Muscle layer of colon (tissue), 2 donors: ENCODE data around the gene MYO3B.

ENCODE experiments used
- H3K27ac ChIP-seq: one replicate; pipeline ENCODE4 v1.7.0; 2013; ENCODE audit warnings: low read depth, mild to moderate bottlenecking, low read length, moderate library complexity
- H3K27me3 ChIP-seq, 2 donors: one replicate each; pipeline ENCODE4 v1.7.0; 2013; ENCODE audit warnings: low read length in 2 of 2, mild to moderate bottlenecking in 2 of 2; ENCODE audit not compliant: insufficient read depth in 2 of 2, control insufficient read depth in 1 of 2
- H3K36me3 ChIP-seq: one replicate; pipeline ENCODE4 v1.7.0; 2013; ENCODE audit warnings: mild to moderate bottlenecking, low read length; ENCODE audit not compliant: insufficient read depth
- H3K4me1 ChIP-seq: one replicate; pipeline ENCODE4 v1.7.0; 2013; ENCODE audit warnings: mild to moderate bottlenecking, low read length; ENCODE audit not compliant: insufficient read depth
- H3K4me3 ChIP-seq, 2 donors: one replicate each; pipeline ENCODE4 v1.7.0; 2013; ENCODE audit warnings: low read length in 2 of 2, low read depth in 1 of 2, mild to moderate bottlenecking in 1 of 2, moderate library complexity in 1 of 2
- H3K9ac ChIP-seq: one replicate; pipeline ENCODE4 v1.7.0; 2013; ENCODE audit warnings: low read length
- H3K9me3 ChIP-seq: one replicate; pipeline ENCODE4 v1.7.0; 2013; ENCODE audit warnings: mild to moderate bottlenecking, low read length
- donor health status: abdominal sarcoma.
- donor health status: Adenocarcinoma of cecum.

MYO3B gene

GRCh38 chr2:170573671-170574070 is 395.7 kb downstream of the MYO3B start:
- Histone ChIP-seq H3K36me3 (no peaks in the 10 kb centered on the region), H3K9ac (no peak overlapping the region), H3K27ac (no peak overlapping the region), H3K27me3 (no peaks in the 10 kb centered on the region), H3K9me3 (no peaks in the 10 kb centered on the region), H3K4me1 (no peaks in the 10 kb centered on the region), H3K4me3 (no peak overlapping the region)

GRCh38 chr2:170576296-170576695 is 398.3 kb downstream of the MYO3B start:
- no peak overlapping the region for H3K4me3 ChIP-seq
- H3K27ac ChIP-seq: no peak overlapping the region
- no peaks in the 10 kb centered on the region for H3K27me3 ChIP-seq
- no peaks in the 10 kb centered on the region for H3K9me3 ChIP-seq
- no peak overlapping the region for H3K9ac ChIP-seq
- no peaks in the 10 kb centered on the region for H3K36me3 ChIP-seq
- H3K4me1 ChIP-seq: no peaks in the 10 kb centered on the region

- Histone ChIP-seq H3K36me3 (no peaks in the 10 kb centered on the region), H3K27me3 (no peaks in the 10 kb centered on the region), H3K4me3 (no peak overlapping the region), H3K27ac (no peak overlapping the region), H3K4me1 (no peaks in the 10 kb centered on the region), H3K9me3 (no peaks in the 10 kb centered on the region), H3K9ac (no peak overlapping the region)
These were observed 399.4 kb downstream of the MYO3B start for GRCh38 chr2:170577356-170577755.

GRCh38 chr2:170578606-170579005 is 400.7 kb downstream of the MYO3B start:
- Histone ChIP-seq H3K4me1 (no peaks in the 10 kb centered on the region), H3K9me3 (no peaks in the 10 kb centered on the region), H3K27ac (no peak overlapping the region)

GRCh38 chr2:170579511-170579910 is 401.6 kb downstream of the MYO3B start:
- H3K9ac ChIP-seq: no peak overlapping the region
- no peaks in the 10 kb centered on the region for H3K36me3 ChIP-seq
- no peaks in the 10 kb centered on the region for H3K27me3 ChIP-seq
- H3K27ac ChIP-seq: no peak overlapping the region
- H3K9me3 ChIP-seq: no peaks in the 10 kb centered on the region
- no peak overlapping the region for H3K4me3 ChIP-seq
- no peaks in the 10 kb centered on the region for H3K4me1 ChIP-seq

More at GRCh38 chr2:170578606-170579005, 400.7 kb downstream of the MYO3B start:
- no peak overlapping the region for H3K9ac ChIP-seq
- H3K36me3 ChIP-seq: no peaks in the 10 kb centered on the region
- H3K4me3 ChIP-seq: no peak overlapping the region
- H3K27me3 ChIP-seq: no peaks in the 10 kb centered on the region

- Histone ChIP-seq H3K27me3 (no peaks in the 10 kb centered on the region), H3K4me3 (no peak overlapping the region), H3K27ac (no peak overlapping the region), H3K9me3 (no peaks in the 10 kb centered on the region), H3K36me3 (no peaks in the 10 kb centered on the region), H3K4me1 (peaks cover 21% of the 10 kb centered on the region), H3K9ac (no peak overlapping the region)
These were observed 404.4 kb downstream of the MYO3B start for GRCh38 chr2:170582313-170582712.

- H3K9me3 ChIP-seq: no peaks in the 10 kb centered on the region
- H3K36me3 ChIP-seq: no peaks in the 10 kb centered on the region
- H3K27me3 ChIP-seq: no peaks in the 10 kb centered on the region
- H3K4me1 ChIP-seq: peaks cover 27% of the 10 kb centered on the region
- no peak overlapping the region for H3K27ac ChIP-seq
- no peak overlapping the region for H3K4me3 ChIP-seq
- no peak overlapping the region for H3K9ac ChIP-seq
These were observed 405.0 kb downstream of the MYO3B start for GRCh38 chr2:170582751-170583463.

- H3K4me3 ChIP-seq: no peak overlapping the region
These were observed 407.1 kb downstream of the MYO3B start for GRCh38 chr2:170585067-170585466.

GRCh38 chr2:170586571-170587095 is 408.7 kb downstream of the MYO3B start:
- H3K4me1 ChIP-seq: peaks cover 27% of the 10 kb centered on the region
- H3K27me3 ChIP-seq: no peaks in the 10 kb centered on the region
- no peak overlapping the region for H3K9ac ChIP-seq
- H3K4me3 ChIP-seq: no peak overlapping the region
- H3K9me3 ChIP-seq: no peaks in the 10 kb centered on the region
- no peak overlapping the region for H3K27ac ChIP-seq
- H3K36me3 ChIP-seq: no peaks in the 10 kb centered on the region

More at GRCh38 chr2:170585067-170585466, 407.1 kb downstream of the MYO3B start:
- no peak overlapping the region for H3K27ac ChIP-seq
- H3K9me3 ChIP-seq: no peaks in the 10 kb centered on the region
- H3K27me3 ChIP-seq: no peaks in the 10 kb centered on the region
- H3K9ac ChIP-seq: no peak overlapping the region
- no peaks in the 10 kb centered on the region for H3K36me3 ChIP-seq
- H3K4me1 ChIP-seq: peaks cover 27% of the 10 kb centered on the region

GRCh38 chr2:170587117-170587516 is 409.2 kb downstream of the MYO3B start:
- Histone ChIP-seq H3K9ac (no peak overlapping the region), H3K27ac (no peak overlapping the region), H3K27me3 (no peaks in the 10 kb centered on the region), H3K9me3 (no peaks in the 10 kb centered on the region), H3K36me3 (no peaks in the 10 kb centered on the region), H3K4me3 (no peak overlapping the region), H3K4me1 (peaks cover 27% of the 10 kb centered on the region)

- H3K36me3 ChIP-seq: no peaks in the 10 kb centered on the region
- no peak overlapping the region for H3K4me3 ChIP-seq
- H3K9me3 ChIP-seq: no peaks in the 10 kb centered on the region
- H3K9ac ChIP-seq: no peak overlapping the region
- peaks cover 27% of the 10 kb centered on the region for H3K4me1 ChIP-seq
- no peak overlapping the region for H3K27ac ChIP-seq
- no peaks in the 10 kb centered on the region for H3K27me3 ChIP-seq
These were observed 410.0 kb downstream of the MYO3B start for GRCh38 chr2:170587922-170588321.

GRCh38 chr2:170588729-170589128 is 410.8 kb downstream of the MYO3B start:
- Histone ChIP-seq H3K4me3 (no peak overlapping the region), H3K36me3 (no peaks in the 10 kb centered on the region), H3K4me1 (peaks cover 27% of the 10 kb centered on the region), H3K27me3 (no peaks in the 10 kb centered on the region), H3K9me3 (no peaks in the 10 kb centered on the region), H3K9ac (no peak overlapping the region), H3K27ac (no peak overlapping the region)
